Erythroblast (primary cell): ENCODE data around the gene ADGRG3.

Experiments
- GATA1 ChIP-seq: IDR thresholded peaks from 2 replicates; pipeline ENCODE4 v1.6.1; 2011; ENCODE audit warnings: low read depth, mild to moderate bottlenecking, control low read depth, low read length, moderate library complexity
- POLR2A ChIP-seq: IDR thresholded peaks from 2 replicates; pipeline ENCODE4 v1.6.1; 2011; ENCODE audit warnings: mild to moderate bottlenecking, low read length

DNA sequence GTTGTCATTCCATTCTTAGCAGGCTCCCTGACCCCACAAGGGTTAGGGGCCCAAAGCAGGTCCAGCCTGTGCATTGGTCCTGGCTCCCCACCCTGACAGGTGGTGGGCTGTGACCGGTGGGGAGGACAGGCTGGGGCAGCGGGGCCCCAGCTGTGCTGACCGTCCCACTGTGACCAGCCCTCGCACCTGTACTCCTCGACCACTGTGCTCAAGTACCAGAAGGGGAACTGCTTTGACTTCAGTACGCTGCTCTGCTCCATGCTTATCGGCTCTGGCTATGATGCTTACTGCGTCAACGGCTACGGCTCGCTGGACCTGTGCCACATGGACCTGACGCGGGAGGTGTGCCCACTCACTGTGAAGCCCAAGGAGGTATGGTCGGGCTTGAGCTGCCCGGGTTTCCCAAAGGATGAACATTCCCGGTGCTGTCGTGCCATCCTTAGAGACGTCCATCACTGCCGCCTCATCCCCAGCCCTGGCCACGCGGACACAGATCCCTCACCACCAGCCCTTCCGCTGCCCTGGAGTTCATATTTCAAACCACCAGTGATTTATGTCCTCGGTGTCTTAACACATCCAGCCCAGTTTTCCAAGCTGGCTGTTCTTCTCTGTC lies 33.8 kb downstream of the ADGRG3 start:
- TF ChIP-seq POLR2A (no peak), GATA1 (no peak)
